ENCODE measurements around the gene PSMD13. TPM values are rescaled to one million over a fixed set of nuclear protein-coding genes. Genes with fewer than 3 reads are reported as not detected.

The PSMD13 gene
- total RNA-seq, 1 donor from 2014 or later, result 115 TPM

GRCh38 chr11:256952-257737 lies 20.4 kb downstream of the PSMD13 start:
- no peak overlapping the region for H3K4me3 Mint-ChIP-seq (ENCODE audit: unreplicated experiment)

DNA sequence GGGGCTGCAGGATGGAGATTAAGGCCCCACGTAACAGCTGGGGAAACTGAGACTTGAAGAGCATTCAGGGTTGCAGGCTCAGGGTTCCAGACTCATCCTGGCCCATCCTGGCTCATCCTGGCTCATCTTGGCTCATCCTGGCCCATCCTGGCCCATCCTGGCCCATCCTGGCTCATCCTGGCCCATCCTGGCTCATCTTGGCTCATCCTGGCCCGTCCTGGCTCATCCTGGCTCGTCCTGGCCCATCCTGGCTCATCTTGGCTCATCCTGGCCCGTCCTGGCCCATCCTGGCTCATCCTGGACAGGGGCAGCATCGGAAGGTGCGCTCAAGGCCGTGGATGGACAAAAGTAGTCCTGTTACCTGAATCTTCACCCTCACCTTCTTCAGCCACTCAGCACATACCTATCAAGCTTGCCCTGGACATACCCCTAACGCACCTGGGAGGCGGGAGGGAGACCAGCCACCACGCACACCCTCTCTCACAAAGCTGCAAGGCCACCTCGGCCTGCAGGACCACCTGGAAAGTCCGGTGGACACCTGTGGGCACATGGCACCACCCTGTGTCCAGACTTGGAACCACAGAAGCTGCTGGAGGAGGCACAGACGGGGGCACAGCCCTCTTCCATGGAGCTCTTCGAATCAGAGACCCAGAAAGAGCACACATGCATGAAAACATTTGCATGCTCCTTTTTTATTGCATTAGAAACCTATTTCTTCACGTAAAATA lies 21.2 kb downstream of the PSMD13 start:
- Mint-ChIP-seq H3K4me3 (ENCODE audit: unreplicated experiment) (no peak overlapping the region), H3K27me3 (ENCODE audit: unreplicated experiment) (peaks cover 2% of the 10 kb centered on the region), H3K4me1 (ENCODE audit: unreplicated experiment) (no peaks in the 10 kb centered on the region), H3K36me3 (ENCODE audit: unreplicated experiment) (peaks cover 6% of the 10 kb centered on the region), H3K27ac (ENCODE audit: unreplicated experiment) (no peak overlapping the region), H3K9me3 (ENCODE audit: unreplicated experiment) (no peaks in the 10 kb centered on the region)
- TF ChIP-seq, protein P1, sequence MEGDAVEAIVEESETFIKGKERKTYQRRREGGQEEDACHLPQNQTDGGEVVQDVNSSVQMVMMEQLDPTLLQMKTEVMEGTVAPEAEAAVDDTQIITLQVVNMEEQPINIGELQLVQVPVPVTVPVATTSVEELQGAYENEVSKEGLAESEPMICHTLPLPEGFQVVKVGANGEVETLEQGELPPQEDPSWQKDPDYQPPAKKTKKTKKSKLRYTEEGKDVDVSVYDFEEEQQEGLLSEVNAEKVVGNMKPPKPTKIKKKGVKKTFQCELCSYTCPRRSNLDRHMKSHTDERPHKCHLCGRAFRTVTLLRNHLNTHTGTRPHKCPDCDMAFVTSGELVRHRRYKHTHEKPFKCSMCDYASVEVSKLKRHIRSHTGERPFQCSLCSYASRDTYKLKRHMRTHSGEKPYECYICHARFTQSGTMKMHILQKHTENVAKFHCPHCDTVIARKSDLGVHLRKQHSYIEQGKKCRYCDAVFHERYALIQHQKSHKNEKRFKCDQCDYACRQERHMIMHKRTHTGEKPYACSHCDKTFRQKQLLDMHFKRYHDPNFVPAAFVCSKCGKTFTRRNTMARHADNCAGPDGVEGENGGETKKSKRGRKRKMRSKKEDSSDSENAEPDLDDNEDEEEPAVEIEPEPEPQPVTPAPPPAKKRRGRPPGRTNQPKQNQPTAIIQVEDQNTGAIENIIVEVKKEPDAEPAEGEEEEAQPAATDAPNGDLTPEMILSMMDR (IDR thresholded peaks at IDR 0.05), result no peak
- peak; percentile 65 for DNase-seq (ENCODE audit: extremely low spot score, unreplicated experiment)

More at GRCh38 chr11:256952-257737, 20.4 kb downstream of the PSMD13 start:
- Mint-ChIP-seq H3K36me3 (ENCODE audit: unreplicated experiment) (peaks cover 11% of the 10 kb centered on the region), H3K4me1 (ENCODE audit: unreplicated experiment) (no peaks in the 10 kb centered on the region), H3K27ac (ENCODE audit: unreplicated experiment) (no peak overlapping the region), H3K9me3 (ENCODE audit: unreplicated experiment) (no peaks in the 10 kb centered on the region), H3K27me3 (ENCODE audit: unreplicated experiment) (peaks cover 2% of the 10 kb centered on the region)
- peak; percentile 70 for DNase-seq (ENCODE audit: extremely low spot score, unreplicated experiment)
- TF ChIP-seq, protein P1 (IDR thresholded peaks at IDR 0.05), result no peak

DNA sequence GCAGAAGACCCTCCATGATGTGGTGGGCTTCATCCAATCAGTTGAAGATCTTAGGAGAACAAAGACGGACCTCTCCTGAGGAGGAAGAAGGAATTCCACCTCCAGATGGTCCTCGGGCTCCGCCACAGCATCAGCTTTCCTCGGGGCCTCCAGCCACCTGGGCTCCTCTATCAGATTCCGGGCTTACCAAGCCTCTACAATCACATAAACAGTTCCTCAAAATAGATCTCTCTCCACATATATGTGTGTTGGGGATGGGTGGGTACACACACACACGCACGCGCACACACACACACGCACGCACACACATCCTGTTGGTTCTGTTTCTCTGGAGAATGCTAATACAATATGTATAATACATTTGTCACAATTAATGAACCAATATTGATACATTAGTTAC lies 22.6 kb downstream of the PSMD13 start:
- no peaks in the 10 kb centered on the region for H3K4me1 Mint-ChIP-seq (ENCODE audit: unreplicated experiment)
- H3K9me3 Mint-ChIP-seq (ENCODE audit: unreplicated experiment), result no peaks in the 10 kb centered on the region
- no peak overlapping the region for H3K4me3 Mint-ChIP-seq (ENCODE audit: unreplicated experiment)
- peaks cover 2% of the 10 kb centered on the region for H3K27me3 Mint-ChIP-seq (ENCODE audit: unreplicated experiment)
- no peaks in the 10 kb centered on the region for H3K36me3 Mint-ChIP-seq (ENCODE audit: unreplicated experiment)
- TF ChIP-seq, protein P1 (IDR thresholded peaks at IDR 0.05), result no peak
- DNase-seq (ENCODE audit: extremely low spot score, unreplicated experiment), result peak; percentile 63
- no peak overlapping the region for H3K27ac Mint-ChIP-seq (ENCODE audit: unreplicated experiment)

GRCh38 chr11:261624-262023 lies 24.8 kb downstream of the PSMD13 start:
- Mint-ChIP-seq H3K27ac (ENCODE audit: unreplicated experiment) (no peak overlapping the region), H3K36me3 (ENCODE audit: unreplicated experiment) (no peaks in the 10 kb centered on the region), H3K27me3 (ENCODE audit: unreplicated experiment) (peaks cover 2% of the 10 kb centered on the region), H3K4me1 (ENCODE audit: unreplicated experiment) (no peaks in the 10 kb centered on the region), H3K9me3 (ENCODE audit: unreplicated experiment) (no peaks in the 10 kb centered on the region), H3K4me3 (ENCODE audit: unreplicated experiment) (no peak overlapping the region)
- TF ChIP-seq, protein P1 (IDR thresholded peaks at IDR 0.05), result no peak
- DNase-seq (ENCODE audit: extremely low spot score, unreplicated experiment), result no peak
